Measurements from ENCODE around the gene LRRC73.
A peak's percentile ranks its signal among the peaks of the same experiment; 100 is the strongest.

LRRC73 gene

GRCh38 chr6:43517505-43518357, 7.6 kb upstream of the LRRC73 start:
- TF ChIP-seq, protein P1, sequence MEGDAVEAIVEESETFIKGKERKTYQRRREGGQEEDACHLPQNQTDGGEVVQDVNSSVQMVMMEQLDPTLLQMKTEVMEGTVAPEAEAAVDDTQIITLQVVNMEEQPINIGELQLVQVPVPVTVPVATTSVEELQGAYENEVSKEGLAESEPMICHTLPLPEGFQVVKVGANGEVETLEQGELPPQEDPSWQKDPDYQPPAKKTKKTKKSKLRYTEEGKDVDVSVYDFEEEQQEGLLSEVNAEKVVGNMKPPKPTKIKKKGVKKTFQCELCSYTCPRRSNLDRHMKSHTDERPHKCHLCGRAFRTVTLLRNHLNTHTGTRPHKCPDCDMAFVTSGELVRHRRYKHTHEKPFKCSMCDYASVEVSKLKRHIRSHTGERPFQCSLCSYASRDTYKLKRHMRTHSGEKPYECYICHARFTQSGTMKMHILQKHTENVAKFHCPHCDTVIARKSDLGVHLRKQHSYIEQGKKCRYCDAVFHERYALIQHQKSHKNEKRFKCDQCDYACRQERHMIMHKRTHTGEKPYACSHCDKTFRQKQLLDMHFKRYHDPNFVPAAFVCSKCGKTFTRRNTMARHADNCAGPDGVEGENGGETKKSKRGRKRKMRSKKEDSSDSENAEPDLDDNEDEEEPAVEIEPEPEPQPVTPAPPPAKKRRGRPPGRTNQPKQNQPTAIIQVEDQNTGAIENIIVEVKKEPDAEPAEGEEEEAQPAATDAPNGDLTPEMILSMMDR (IDR thresholded peaks at IDR 0.05; ENCODE audit: insufficient read depth, missing control alignments), result no peak
- FAIRE-seq (no peak), DNase-seq (ENCODE audit: insufficient read length, low spot score) (no peak)

DNA sequence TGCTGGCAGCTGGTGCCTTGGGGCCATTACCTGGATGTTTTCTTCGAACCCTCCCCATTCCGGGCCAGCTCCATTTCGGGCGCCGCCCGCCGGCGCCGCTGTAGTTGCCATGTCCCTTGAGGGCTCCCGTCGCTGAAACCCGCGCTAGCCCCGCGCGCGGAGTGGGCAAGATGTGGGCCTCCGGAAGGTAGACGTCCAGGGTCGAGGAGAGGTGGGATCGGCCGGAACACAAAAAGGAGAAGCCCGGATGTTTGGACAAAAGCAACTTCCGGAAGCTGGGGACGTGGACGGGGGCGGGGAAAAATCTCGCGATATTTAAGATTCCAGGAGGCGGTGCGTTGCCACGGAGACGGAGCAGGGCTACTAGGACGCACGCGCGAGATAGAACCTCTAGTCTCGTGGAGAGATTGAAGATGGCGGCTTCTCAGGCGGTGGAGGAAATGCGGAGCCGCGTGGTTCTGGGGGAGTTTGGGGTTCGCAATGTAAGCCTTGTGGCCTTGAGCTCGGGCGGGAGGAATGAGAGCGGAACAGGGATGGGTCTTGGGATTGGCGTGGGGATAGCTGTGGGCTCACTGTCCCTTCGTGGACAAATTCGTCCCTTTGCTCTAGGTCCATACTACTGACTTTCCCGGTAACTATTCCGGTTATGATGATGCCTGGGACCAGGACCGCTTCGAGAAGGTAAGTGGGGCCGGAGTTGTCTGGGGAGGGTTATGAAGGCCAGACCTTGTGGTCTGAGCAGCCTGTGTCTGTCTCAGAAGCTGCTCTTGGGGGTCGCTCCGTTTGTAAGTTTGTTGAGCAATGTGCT, 6.8 kb upstream of the LRRC73 start, which contains the start of the genes POLR1C and YIPF3:
TSS of gene POLR1C (plus strand) at position 393 of the 808 bp plus-strand sequence. CDS start at position 414, 21 bp downstream.
TSS of gene YIPF3 (minus strand) at position 230 of the 808 bp plus-strand sequence. CDS start at position 111, 119 bp downstream.
- TF ChIP-seq, protein P1 (IDR thresholded peaks at IDR 0.05; ENCODE audit: insufficient read depth, missing control alignments), result no peak
- DNase-seq (ENCODE audit: insufficient read length, low spot score), result peak; percentile 89
- no peak for FAIRE-seq

DNA sequence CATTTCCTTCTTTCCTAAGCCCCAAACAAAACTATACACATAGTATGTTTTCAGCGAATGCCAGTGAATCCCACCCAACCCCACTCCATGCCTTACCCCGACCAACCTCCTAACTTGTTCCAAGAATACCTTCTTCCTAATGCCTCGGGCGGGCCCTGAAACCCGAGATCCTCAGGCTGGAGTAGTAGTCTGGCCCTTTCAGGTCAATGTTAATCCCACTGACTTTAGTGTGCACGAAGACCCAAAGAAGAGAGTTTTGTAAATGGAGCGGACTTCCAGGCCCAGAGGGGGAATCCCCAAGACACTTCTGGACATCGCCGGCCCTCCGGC, 6.2 kb upstream of the LRRC73 start:
- TF ChIP-seq, protein P1 (IDR thresholded peaks at IDR 0.05; ENCODE audit: insufficient read depth, missing control alignments), result no peak
- no peak for DNase-seq (ENCODE audit: insufficient read length, low spot score)
- FAIRE-seq, result no peak

GRCh38 chr6:43515808-43516207, 5.7 kb upstream of the LRRC73 start:
- DNase-seq (ENCODE audit: insufficient read length, low spot score), result no peak
- no peak for FAIRE-seq
- TF ChIP-seq, protein P1 (IDR thresholded peaks at IDR 0.05; ENCODE audit: insufficient read depth, missing control alignments), result no peak

DNA sequence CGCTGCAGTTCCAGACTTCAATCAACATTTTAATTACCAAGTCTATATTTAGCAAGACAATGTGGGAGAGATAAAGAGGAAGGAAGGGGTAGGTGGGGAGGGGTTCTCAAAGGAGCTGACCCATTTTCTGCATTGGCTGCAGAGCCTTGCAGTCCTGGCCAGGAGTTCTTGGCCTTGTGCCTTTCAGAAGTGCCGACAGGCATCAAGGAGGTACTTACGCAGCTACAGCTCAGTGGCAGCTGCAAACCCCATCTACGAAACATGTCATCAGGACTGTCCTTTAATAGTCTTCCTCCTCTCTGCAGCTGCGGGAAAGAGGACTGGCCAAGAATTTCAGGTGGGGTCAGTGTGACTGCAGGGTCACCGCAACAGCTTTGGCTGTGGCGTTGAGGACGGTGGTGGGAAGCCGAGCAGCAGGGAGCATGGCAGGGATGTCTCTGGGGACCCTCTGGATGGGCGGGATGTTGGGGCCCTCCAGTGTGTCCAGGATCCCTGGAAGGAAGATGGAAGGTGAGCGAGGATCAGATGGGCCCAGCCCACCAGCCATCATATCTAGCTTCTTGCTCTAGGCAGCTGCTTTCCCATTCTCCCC, 1.8 kb upstream of the LRRC73 start:
- DNase-seq (ENCODE audit: insufficient read length, low spot score) (no peak), FAIRE-seq (no peak)
- TF ChIP-seq, protein P1 (IDR thresholded peaks at IDR 0.05; ENCODE audit: insufficient read depth, missing control alignments), result no peak

GRCh38 chr6:43510827-43511163, 649 bp upstream of the LRRC73 start:
- DNase-seq (ENCODE audit: insufficient read length, low spot score), result no peak
- TF ChIP-seq, protein P1 (IDR thresholded peaks at IDR 0.05; ENCODE audit: insufficient read depth, missing control alignments), result no peak
- no peak for FAIRE-seq

Measured in D721Med (cell line).